ENCODE measurements around the gene CD28. TPM values are rescaled to one million over a fixed set of nuclear protein-coding genes. Genes with fewer than 3 reads are reported as not detected.

CD28 gene
- total RNA-seq, 1 donor from 2014 or later = 0.17 TPM

- TF ChIP-seq CTCF (conservative IDR thresholded peaks at IDR 0.05) = no peak
- H3K36me3 Mint-ChIP-seq = no peaks in the 10 kb centered on the region
- H3K4me3 Mint-ChIP-seq = no peak overlapping the region
- no peaks in the 10 kb centered on the region for H3K27me3 Mint-ChIP-seq
- H3K9me3 Mint-ChIP-seq = no peaks in the 10 kb centered on the region
- H3K4me1 Mint-ChIP-seq (ENCODE audit: unreplicated experiment) = peaks cover under 1% of the 10 kb centered on the region
- no peak overlapping the region for H3K27ac Mint-ChIP-seq
- DNase-seq (ENCODE audit: extremely low spot score, unreplicated experiment) = no peak
Measured at GRCh38 chr2:203709416-203710040, 3.1 kb downstream of the CD28 start.

GRCh38 chr2:203710226-203710625 is 3.8 kb downstream of the CD28 start:
- TF ChIP-seq CTCF (conservative IDR thresholded peaks at IDR 0.05) = no peak
- Mint-ChIP-seq H3K4me1 (ENCODE audit: unreplicated experiment) (no peaks in the 10 kb centered on the region), H3K9me3 (no peaks in the 10 kb centered on the region)

GRCh38 chr2:203710952-203711351 is 4.5 kb downstream of the CD28 start:
- Mint-ChIP-seq H3K36me3 (no peaks in the 10 kb centered on the region), H3K4me3 (no peak overlapping the region), H3K9me3 (no peaks in the 10 kb centered on the region), H3K4me1 (ENCODE audit: unreplicated experiment) (no peaks in the 10 kb centered on the region), H3K27ac (no peak overlapping the region), H3K27me3 (no peaks in the 10 kb centered on the region)
- TF ChIP-seq CTCF (conservative IDR thresholded peaks at IDR 0.05) = no peak
- DNase-seq (ENCODE audit: extremely low spot score, unreplicated experiment) = no peak

More at GRCh38 chr2:203710226-203710625, 3.8 kb downstream of the CD28 start:
- Mint-ChIP-seq H3K36me3 (no peaks in the 10 kb centered on the region), H3K4me3 (no peak overlapping the region), H3K27me3 (no peaks in the 10 kb centered on the region), H3K27ac (no peak overlapping the region)
- DNase-seq (ENCODE audit: extremely low spot score, unreplicated experiment) = no peak

- H3K27ac Mint-ChIP-seq = no peak overlapping the region
- no peak for DNase-seq (ENCODE audit: extremely low spot score, unreplicated experiment)
- no peaks in the 10 kb centered on the region for H3K9me3 Mint-ChIP-seq
- no peaks in the 10 kb centered on the region for H3K27me3 Mint-ChIP-seq
- no peak for TF ChIP-seq CTCF (conservative IDR thresholded peaks at IDR 0.05)
- no peaks in the 10 kb centered on the region for H3K4me1 Mint-ChIP-seq (ENCODE audit: unreplicated experiment)
- no peaks in the 10 kb centered on the region for H3K36me3 Mint-ChIP-seq
- no peak overlapping the region for H3K4me3 Mint-ChIP-seq
Measured at GRCh38 chr2:203711399-203711798, 5.0 kb downstream of the CD28 start.

GRCh38 chr2:203713381-203713780 is 6.9 kb downstream of the CD28 start:
- TF ChIP-seq CTCF (conservative IDR thresholded peaks at IDR 0.05) = no peak
- Mint-ChIP-seq H3K27me3 (no peaks in the 10 kb centered on the region), H3K27ac (no peak overlapping the region), H3K4me1 (ENCODE audit: unreplicated experiment) (no peaks in the 10 kb centered on the region), H3K4me3 (no peak overlapping the region), H3K36me3 (no peaks in the 10 kb centered on the region), H3K9me3 (no peaks in the 10 kb centered on the region)
- DNase-seq (ENCODE audit: extremely low spot score, unreplicated experiment) = no peak

- no peak for DNase-seq (ENCODE audit: extremely low spot score, unreplicated experiment)
- Mint-ChIP-seq H3K9me3 (no peaks in the 10 kb centered on the region), H3K27me3 (peaks cover under 1% of the 10 kb centered on the region), H3K27ac (no peak overlapping the region), H3K36me3 (no peaks in the 10 kb centered on the region), H3K4me3 (no peak overlapping the region), H3K4me1 (ENCODE audit: unreplicated experiment) (no peaks in the 10 kb centered on the region)
- TF ChIP-seq CTCF (conservative IDR thresholded peaks at IDR 0.05) = no peak
Measured at GRCh38 chr2:203714112-203714511, 7.7 kb downstream of the CD28 start.

Data from type B pancreatic cell (in vitro differentiated cells).